SKM-1 (cell line): ENCODE results near the gene C17orf107.

Source experiments
- DNase-seq: peaks from one replicate; lab custom pipeline; 2025; ENCODE audit not compliant: unreplicated experiment; lab: John Stamatoyannopoulos, UW

C17orf107 gene

GRCh38 chr17:4948166-4948930 is 49.0 kb downstream of the C17orf107 start, which contains the start of gene PFN1:
TSS of gene PFN1 (minus strand) at chr17:4948530. CDS start at chr17:4948394, 136 bp downstream.
- peak; percentile 70 for DNase-seq

GRCh38 chr17:4948931-4949320 is 49.6 kb downstream of the C17orf107 start:
- no peak for DNase-seq

GRCh38 chr17:4949321-4950074 is 50.2 kb downstream of the C17orf107 start:
- DNase-seq = no peak

DNA sequence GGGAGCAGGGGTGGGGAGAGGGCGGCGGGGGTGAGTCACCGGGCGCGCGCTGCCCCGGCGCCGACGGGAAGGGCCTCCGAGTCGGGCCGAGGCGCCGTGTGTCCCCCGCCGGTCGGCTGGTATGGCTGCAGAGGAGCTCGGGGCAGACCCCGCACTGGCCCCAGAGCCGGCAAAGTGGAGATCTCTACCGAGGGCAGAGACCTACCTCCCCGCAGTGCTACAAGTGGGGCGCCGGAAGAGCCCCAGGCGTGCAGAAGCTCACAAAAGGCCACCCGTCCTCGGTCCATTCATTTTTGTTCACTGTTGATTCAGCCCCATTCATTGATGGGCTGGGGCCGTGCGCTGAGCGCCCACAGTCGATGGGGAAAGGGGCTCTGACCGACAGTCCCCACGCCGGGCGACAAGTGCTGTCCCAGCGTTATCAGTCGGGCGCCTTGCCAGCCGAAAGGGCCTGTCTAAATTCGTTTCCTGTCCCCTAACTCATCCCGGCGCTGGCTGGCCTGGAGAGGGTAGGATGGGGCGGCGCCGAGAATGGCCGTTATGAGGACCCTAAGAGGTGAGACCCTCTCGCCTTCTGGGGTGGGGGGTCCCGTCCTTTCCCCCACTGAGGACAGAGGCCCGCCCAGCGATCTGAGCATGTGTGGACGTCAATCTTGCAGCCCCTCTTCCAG is 50.9 kb downstream of the C17orf107 start:
- no peak for DNase-seq

- DNase-seq = no peak
Observed at GRCh38 chr17:4950746-4951204, 51.4 kb downstream of the C17orf107 start, which contains the start of gene ENO3. TSS of gene ENO3 (plus strand) at chr17:4951119. CDS start at chr17:4951830, 711 bp downstream.

DNA sequence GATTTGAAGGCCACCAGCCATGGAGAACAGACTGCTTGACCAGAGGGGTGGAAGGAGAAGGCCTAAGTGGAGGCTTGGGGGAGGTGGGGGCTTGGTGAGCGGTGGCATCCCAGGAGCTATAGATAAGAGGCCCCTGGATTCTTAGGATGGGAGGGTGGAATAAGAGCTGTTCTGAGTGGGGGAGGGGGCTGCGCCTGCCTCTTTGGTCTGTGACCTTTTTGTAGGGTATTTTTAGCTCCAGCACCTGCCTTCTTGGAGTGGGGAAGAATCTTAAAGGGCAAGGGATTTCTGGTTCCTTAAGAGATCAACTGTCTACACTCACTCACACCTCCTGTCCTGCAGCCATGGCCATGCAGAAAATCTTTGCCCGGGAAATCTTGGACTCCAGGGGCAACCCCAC is 52.1 kb downstream of the C17orf107 start:
- no peak for DNase-seq
